Thoracic aorta (tissue), 2 donors: Measurements from ENCODE around the gene E2F6. TPM values are rescaled to one million over a fixed set of nuclear protein-coding genes. Genes with fewer than 3 reads are reported as not detected.
A peak's percentile ranks its signal among the peaks of the same experiment; 100 is the strongest.

ENCODE experiments used
- ATAC-seq: fragments of 150-250 bp; one replicate; pipeline ENCODE4 v1.8.0; 2017; ENCODE audit warnings: low read depth; ENCODE audit not compliant: insufficient number of reproducible peaks, low FRiP score
- DNase-seq: peaks from one replicate; pipeline ENCODE4 v3.0.0-alpha.2; 2020; ENCODE audit warnings: low spot score
- H3K27ac ChIP-seq, 2 donors: fragments of 200-600 bp; sonication (generic); 1 replicate in 1 of 2; 2 replicates in 1 of 2; pipeline ENCODE4 v1.5.1; 2016; ENCODE audit warnings: mild to moderate bottlenecking in 2 of 2, moderate library complexity in 2 of 2
- H3K27me3 ChIP-seq: fragments of 200-600 bp; sonication (generic); replicated peaks from 2 replicates; pipeline ENCODE4 v1.6.0; 2016; ENCODE audit warnings: mild to moderate bottlenecking; ENCODE audit not compliant: insufficient read depth
- H3K36me3 ChIP-seq: fragments of 200-600 bp; sonication (generic); one replicate; pipeline ENCODE4 v1.5.1; 2016
- H3K4me1 ChIP-seq, 2 donors: fragments of 200-600 bp; sonication (generic); 1 replicate in 1 of 2; 2 replicates in 1 of 2; pipeline versions ENCODE4 v1.5.1 to v1.6.0; 2016; ENCODE audit warnings: low read depth in 2 of 2, mild to moderate bottlenecking in 1 of 2; ENCODE audit not compliant: control insufficient read depth in 1 of 2
- H3K4me3 ChIP-seq: fragments of 200-600 bp; sonication (generic); 2 replicates; pipeline ENCODE4 v1.5.1; 2016; ENCODE audit warnings: mild to moderate bottlenecking
- H3K9me3 ChIP-seq: fragments of 200-600 bp; sonication (generic); 2 replicates; pipeline ENCODE4 v1.5.1; 2016
- total RNA-seq, 2 donors: library from RNA; depleted of rRNA; stranded (reverse); fragments of >200 nt; gene quantifications; one replicate each; pipeline versions ENCODE4 v1.1.0 to v1.2.3, GENCODE V29; 2016
- TF ChIP-seq, protein P1 (sequence below): fragments of 200-600 bp; sonication (generic); IDR thresholded peaks from one replicate; pipeline ENCODE4 v1.5.1; 2019; ENCODE audit warnings: antibody characterized with exemption

The E2F6 gene
- total RNA-seq, 2 donors from 2014 or later, result 4.2 to 16.6 TPM

DNA sequence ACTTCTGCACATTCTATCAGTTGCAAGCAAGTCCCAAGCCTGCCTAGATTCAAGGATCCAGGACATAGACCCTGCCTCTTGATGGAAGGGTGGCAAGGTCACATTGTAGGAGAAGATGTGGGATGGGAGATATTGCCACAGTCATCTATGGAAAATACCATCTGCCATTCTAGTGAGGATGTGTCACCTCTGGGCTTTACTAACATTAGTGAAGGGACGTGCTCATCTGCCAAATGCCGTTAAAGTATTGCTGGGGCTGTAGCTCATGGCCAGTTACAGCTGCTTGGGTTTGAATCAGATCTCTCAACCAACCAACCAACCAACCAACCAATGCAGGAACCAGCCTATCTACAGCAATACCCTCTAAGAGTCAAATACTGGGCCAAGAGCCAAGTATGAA lies 49.0 kb downstream of the E2F6 start:
- H3K4me3 ChIP-seq, result no peak overlapping the region
- DNase-seq (no peak), ATAC-seq (no peak)
- TF ChIP-seq, protein P1, sequence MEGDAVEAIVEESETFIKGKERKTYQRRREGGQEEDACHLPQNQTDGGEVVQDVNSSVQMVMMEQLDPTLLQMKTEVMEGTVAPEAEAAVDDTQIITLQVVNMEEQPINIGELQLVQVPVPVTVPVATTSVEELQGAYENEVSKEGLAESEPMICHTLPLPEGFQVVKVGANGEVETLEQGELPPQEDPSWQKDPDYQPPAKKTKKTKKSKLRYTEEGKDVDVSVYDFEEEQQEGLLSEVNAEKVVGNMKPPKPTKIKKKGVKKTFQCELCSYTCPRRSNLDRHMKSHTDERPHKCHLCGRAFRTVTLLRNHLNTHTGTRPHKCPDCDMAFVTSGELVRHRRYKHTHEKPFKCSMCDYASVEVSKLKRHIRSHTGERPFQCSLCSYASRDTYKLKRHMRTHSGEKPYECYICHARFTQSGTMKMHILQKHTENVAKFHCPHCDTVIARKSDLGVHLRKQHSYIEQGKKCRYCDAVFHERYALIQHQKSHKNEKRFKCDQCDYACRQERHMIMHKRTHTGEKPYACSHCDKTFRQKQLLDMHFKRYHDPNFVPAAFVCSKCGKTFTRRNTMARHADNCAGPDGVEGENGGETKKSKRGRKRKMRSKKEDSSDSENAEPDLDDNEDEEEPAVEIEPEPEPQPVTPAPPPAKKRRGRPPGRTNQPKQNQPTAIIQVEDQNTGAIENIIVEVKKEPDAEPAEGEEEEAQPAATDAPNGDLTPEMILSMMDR, result no peak
- no peaks in the 10 kb centered on the region for H3K27me3 ChIP-seq
- H3K4me1 ChIP-seq, result peaks cover 0 to 13% of the 10 kb centered on the region in 2 donors
- no peak overlapping the region for H3K27ac ChIP-seq
- peaks cover 5% of the 10 kb centered on the region for H3K9me3 ChIP-seq
- no peaks in the 10 kb centered on the region for H3K36me3 ChIP-seq

DNA sequence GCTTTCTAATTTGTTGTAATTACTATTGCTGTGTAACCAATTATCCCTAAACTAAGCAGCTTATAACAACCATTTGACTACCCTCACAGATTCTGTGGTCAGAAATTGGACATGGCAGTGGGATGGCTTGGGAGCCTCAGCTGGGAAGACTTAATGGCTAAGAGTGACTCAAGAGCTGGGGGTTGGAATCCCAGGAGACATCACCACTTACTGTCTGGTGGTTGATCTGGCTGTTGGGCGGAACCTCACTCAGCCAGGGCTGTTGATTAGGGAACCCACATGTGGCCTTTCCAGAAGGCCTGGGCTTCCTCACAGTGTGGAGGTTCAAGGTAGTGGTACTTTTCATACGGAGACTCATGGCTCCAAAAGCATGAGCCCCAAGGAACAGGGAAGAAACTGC lies 49.8 kb downstream of the E2F6 start:
- Histone ChIP-seq H3K27me3 (no peaks in the 10 kb centered on the region), H3K9me3 (peaks cover 5% of the 10 kb centered on the region), H3K4me3 (no peak overlapping the region), H3K4me1 (peaks cover 0 to 19% of the 10 kb centered on the region in 2 donors), H3K27ac (no peak overlapping the region), H3K36me3 (no peaks in the 10 kb centered on the region)
- no peak for ATAC-seq
- DNase-seq, result no peak
- TF ChIP-seq, protein P1, result no peak

DNA sequence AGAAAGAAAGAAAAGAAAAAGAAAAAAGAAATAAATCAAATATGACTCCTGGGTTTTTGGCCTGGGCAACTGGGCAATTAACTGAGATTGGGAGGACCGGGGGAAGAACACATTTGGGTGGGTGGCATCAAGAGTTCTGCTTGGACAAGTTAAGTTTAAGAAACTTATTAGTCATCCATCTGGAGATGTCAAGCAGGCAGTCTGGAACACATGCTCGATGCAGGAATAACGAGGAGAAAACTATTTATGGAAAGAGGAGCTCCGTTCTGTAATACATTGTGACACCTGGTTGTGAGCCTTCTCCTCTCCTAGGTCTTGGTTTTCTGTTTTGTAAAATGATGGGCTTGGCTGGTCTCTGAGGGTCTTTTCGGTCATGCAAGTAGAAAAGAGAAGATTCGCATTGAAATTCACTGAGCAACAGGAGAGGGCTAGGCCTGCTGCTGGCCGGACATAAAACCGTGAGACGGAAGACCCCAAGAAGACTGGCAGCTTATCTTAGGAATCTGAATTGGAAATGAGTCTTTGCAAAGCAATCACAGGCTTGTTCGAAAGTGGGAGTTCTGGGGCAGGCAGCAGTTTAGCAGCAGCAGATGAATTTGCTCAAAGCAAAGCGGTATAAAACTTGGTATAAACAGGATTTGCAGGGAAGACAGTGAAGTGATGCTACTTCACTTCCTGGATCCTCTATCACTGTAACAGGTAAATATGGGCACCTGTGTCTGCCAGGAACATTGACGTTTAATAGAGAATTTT lies 51.4 kb downstream of the E2F6 start:
- Histone ChIP-seq H3K27ac (no peak overlapping the region), H3K27me3 (no peaks in the 10 kb centered on the region), H3K4me3 (no peak overlapping the region), H3K9me3 (peaks cover 5% of the 10 kb centered on the region), H3K4me1 (peaks cover 0 to 14% of the 10 kb centered on the region in 2 donors), H3K36me3 (no peaks in the 10 kb centered on the region)
- TF ChIP-seq, protein P1, result no peak
- ATAC-seq (no peak), DNase-seq (no peak)

DNA sequence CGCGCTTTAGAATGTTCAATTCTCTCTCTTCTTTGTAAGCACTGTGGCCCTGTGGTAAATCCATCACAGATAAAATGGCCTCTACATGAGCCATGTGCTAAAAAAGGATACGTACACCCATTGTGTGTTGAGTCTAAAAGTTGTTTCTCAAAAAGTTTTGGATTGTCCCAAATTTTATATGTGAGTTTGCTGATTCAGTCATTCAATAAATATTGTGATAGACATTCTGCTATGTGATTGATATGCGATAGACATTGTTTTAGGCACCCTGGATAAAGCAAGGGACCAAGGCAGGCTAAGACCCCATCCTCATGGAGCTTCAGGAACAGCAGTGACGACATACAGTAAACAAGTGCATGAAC lies 53.5 kb downstream of the E2F6 start:
- ATAC-seq (no peak), DNase-seq (no peak)
- Histone ChIP-seq H3K4me1 (peaks cover 4 to 26% of the 10 kb centered on the region in 2 donors), H3K9me3 (no peaks in the 10 kb centered on the region), H3K4me3 (peak overlapping the region; percentile 67), H3K27ac (no peak overlapping the region), H3K36me3 (no peaks in the 10 kb centered on the region), H3K27me3 (no peaks in the 10 kb centered on the region)
- TF ChIP-seq, protein P1, result no peak

DNA sequence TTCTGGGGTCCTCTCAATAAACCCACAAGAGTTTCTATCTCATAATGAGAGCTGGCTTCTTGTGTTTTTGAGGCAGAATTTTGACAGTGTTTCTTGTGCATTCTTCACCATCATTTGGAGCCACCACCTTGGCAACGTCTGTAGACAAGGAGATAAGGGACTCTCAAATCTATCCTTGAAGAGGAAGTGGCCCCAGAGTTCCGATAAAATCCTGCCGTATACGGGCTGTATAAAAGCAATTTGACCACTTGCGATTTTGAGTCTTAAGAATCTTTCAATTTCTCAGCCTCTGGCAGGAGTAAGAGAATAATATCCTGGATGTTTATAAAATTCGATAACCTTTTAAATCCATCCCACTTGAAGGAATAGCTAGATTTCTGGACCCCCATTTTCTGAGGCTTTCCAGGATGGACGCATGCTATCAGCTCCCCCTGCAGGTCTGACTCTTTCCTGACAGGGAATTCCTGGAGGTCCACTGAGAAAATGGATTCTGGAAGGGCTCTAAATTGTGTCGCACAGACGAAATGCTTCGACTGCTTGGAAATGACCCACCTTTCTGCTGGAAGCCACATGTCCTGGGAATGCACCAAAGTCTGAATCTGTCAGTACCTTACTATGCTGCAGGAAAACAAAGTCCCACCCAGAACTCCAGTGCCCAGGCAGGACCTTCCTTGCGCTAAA lies 54.1 kb downstream of the E2F6 start:
- no peaks in the 10 kb centered on the region for H3K9me3 ChIP-seq
- H3K4me1 ChIP-seq, result peaks cover 5 to 32% of the 10 kb centered on the region in 2 donors
- no peaks in the 10 kb centered on the region for H3K27me3 ChIP-seq
- DNase-seq, result no peak
- no peak overlapping the region for H3K27ac ChIP-seq
- peak overlapping the region; percentile 67 for H3K4me3 ChIP-seq
- no peak for ATAC-seq
- TF ChIP-seq, protein P1, result peak; percentile 86
- H3K36me3 ChIP-seq, result no peaks in the 10 kb centered on the region
